HG02938 (cell line): Measurements from ENCODE around the gene ZDHHC6.
"Not testable (repeated sequence)": the region's sequence is repeated elsewhere in the genome, so short reads cannot be mapped to it uniquely, and the experiment has no call there.

Experiments
- ATAC-seq: cut with Tn5 transposase; IDR thresholded peaks from one replicate; pipeline ENCODE4 v1.9.1; 2021; ENCODE audit warnings: mild to moderate bottlenecking, moderate library complexity; ENCODE audit not compliant: unreplicated experiment

ZDHHC6 gene

DNA sequence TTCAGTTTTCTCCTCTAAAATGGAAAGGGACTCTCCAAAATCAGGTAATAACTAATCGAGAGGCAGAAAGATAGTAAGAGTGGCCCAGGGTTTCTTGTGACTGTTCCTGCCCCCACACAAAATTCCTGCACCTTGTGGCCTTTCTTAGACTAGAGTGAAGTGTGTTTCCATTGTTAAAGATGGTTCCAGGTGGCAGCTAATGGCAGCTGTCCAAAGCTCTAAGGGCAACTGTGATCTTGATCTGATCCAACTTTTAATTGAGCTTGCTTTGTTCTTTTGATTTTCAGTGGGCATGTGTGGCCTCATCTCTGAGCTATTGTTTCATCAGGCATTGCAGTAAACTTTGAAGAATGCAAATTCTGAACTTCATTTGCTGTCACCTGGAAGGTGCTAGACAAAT lies 53.4 kb downstream of the ZDHHC6 start:
- ATAC-seq: no peak

DNA sequence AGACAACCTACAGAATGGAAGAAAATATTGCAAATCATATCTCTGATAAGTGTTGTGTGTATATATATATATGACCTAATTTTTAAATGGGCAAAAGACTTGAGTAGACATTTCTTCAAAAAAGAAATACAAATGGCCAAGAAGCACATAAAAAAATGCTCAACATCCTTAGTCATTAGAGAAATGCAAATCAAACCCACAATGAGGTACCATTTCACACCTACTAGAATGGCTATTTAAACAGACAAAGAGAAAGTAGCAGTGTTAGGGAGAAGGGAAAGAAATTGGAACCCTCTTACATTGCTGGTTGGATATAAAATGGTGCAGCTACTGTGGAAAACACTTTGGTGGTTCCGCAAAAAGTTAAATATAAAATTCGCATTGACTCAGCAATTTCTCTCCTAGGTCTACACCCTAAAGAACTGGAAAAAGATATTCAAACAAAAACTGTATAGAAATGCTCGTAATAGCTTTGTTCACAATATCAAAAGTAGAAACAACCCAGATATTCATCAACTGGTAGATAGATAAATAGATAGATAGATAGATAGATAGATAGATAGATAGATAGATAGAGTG lies 56.5 kb downstream of the ZDHHC6 start:
- no peak for ATAC-seq

DNA sequence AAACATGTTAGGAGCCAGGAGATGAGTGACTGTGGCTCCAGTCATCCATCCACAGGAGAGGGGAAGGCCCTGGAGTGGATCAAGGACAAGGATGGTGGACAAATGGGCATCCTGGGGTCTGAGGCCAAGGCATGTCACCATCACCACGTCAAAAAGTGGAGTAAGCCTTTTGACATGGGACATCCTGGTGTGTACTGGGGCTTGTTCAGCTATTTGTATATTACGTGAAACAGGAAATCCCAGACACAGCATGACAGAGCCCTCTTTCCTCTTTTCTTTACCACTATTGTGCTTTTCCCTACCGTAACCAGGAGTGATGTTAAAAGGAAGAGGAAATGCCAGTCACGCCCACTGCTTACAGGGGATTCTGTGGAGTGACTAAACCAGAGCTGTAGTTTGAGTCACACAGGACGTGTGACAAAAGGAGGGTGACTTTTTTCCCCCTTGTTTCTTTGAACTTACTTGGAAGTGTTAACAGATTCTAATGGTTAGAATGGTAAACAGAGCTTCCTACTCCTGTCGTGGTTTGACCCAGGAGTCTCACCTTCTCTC lies 57.4 kb downstream of the ZDHHC6 start:
- peak; percentile 58 for ATAC-seq

DNA sequence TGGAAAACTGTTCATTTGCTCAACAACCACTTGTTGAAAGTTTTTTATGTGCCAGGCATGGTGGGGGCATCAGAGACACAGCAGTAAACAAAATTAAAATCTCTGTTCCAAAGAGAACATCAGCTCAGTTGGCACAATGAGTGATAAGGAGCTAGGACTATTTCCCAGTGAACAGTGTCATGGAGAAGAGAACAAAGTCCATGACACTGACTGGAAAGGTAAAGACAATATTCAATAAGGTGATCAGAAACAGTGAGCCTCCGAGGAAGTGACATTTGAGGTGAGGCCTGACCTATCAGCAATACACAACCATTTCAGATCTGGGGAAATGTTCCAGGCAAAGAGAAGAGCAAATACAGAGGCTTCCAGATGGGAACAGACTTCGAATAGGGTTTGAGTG lies 58.2 kb downstream of the ZDHHC6 start:
- ATAC-seq: no peak

DNA sequence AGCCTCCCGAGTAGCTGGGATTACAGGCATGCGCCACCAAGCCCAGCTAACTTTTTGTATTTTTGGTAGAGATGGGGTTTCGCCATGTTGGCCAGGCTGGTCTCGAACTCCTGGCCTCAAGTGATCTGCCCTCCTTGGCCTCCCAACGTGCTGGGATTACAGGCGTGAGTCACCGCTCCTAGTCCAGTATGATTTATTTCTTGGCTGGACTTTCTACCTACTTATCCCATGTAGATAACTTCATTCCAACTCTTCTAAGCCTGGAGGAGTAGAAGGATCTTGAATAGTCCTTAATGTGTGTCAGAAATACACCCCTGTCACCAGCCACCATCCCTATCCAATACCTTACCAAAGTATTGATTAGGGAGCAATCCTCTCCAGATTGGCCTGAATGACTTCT lies 58.7 kb downstream of the ZDHHC6 start:
- not testable (repeated sequence) for ATAC-seq

DNA sequence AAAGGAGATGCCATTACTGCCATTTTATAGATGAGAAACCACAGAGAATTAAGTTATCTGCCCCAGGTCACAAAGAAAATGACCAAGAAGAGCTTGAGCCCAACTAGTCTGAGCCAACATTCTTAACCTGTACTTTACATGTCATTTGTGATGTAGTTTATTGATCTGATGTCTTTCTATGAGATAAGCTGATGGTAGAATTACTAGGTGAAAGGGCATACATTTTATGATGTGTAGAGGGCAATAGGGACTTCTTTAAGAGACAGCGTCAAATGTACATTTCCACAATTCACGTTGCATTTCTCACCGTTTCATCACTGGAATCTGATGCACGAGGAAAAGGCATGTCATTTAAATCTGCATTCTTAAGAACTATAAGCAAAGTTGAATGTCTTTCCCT lies 61.5 kb downstream of the ZDHHC6 start:
- ATAC-seq: no peak

DNA sequence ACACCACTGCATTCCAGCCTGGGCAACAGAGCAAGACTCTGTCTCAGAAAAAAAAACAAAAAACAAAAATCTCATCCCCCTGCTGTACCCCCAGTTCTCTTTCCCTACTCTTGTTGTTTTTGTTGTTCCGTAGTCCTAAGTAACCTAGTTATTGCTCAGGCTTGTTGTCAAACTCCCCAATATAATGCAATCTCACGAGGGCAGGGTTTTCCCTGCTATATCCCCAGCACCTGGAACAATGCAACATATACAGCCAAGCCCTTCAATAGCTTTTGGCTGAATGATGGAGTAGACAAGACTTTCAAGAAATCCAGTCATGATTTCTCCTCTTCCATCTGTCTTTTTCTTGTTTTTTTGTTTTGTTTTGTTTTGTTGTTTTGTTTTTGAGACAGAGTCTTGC lies 62.6 kb downstream of the ZDHHC6 start:
- ATAC-seq: no peak

DNA sequence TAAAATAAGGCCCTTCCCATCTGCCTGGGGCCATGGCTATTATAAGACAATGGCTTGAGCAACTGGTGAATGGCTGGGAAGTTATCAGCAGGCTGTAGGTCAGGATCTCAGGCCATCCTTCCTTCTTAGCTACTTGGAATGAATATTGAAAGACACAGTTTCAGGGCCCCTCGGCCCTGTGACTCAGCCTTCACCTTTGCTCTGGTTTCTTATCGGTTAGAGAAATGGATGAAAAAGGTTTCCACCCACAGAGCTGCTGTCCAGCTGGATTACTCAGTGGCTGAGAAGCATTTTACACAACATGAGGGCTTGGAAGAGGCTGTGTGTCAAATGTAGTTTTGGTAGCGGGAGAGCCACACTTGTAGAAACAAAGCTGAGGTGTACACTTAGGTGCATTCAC lies 63.4 kb downstream of the ZDHHC6 start:
- ATAC-seq: no peak

DNA sequence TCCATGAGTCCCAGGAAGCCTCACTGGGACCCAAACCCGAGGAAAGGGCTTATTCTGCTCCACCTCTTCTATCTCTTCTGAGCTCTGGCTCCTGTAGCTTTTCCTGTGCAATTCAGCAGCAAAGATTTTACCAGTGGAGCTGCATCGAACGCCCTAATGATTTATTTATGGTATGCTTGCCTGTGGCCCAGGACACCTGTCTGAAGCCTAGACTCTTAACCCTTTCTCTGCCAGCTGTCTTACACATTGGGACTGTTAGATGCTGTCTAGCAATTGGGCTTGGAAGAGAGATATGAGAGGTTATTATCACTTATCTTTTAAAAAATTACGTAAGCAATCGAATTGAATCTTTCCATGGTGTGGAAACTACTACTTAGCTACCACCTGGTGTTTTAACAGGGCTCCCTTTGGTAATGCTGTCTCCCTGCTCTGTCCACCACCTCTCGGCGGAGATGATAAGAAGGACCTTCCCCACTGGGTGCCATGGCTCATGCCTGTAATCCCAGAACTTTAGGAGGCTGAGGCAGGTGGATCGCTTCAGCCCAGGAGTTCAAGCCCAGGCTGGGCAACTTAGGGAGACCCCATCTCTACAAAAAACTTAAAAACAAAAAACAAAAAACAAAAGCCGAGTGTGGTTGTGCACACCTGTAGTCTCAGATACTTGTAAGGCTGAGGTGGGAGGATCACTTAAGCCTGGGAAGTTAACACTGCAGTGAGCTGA lies 64.0 kb downstream of the ZDHHC6 start:
- no peak for ATAC-seq
